OCI-LY3 (cell line): ENCODE results near the gene EFNA5.

Source experiments
- H2AFZ ChIP-seq: fragments of 200-600, 300-600 bp; shearing (Covaris generic); 2 replicates; pipeline ENCODE4 v1.6.0; 2014; ENCODE audit warnings: antibody characterized with exemption, low read depth, low read length
- H3K27ac ChIP-seq: fragments of 200-600, 300-600 bp; sonication (generic); 2 replicates; pipeline ENCODE4 v1.5.1; 2014; ENCODE audit warnings: mild to moderate bottlenecking, low read length, moderate library complexity, mixed read lengths
- H3K27me3 ChIP-seq: fragments of 200-600, 300-600 bp; sonication (generic); 2 replicates; pipeline ENCODE4 v1.6.1; 2014; ENCODE audit warnings: low read depth, low read length, mixed read lengths
- H3K36me3 ChIP-seq: fragments of 200-600, 300-600 bp; sonication (generic); replicated peaks from 2 replicates; pipeline ENCODE3; 2014; ENCODE audit warnings: low read depth, low read length, mixed read lengths
- H3K4me1 ChIP-seq: fragments of 300-600, 200-600 bp; sonication (generic); 2 replicates; pipeline ENCODE4 v1.6.1; 2014; ENCODE audit warnings: low read length, mixed read lengths
- H3K4me2 ChIP-seq: fragments of 200-600, 300-600 bp; sonication (generic); 2 replicates; pipeline ENCODE4 v1.6.1; 2014; ENCODE audit warnings: low read length, mixed read lengths
- H3K4me3 ChIP-seq: fragments of 300-600, 200-600 bp; sonication (generic); 2 replicates; pipeline ENCODE4 v1.5.1; 2014; ENCODE audit warnings: antibody characterized with exemption, mild to moderate bottlenecking, low read length, moderate library complexity
- H3K79me2 ChIP-seq: fragments of 300-600, 200-600 bp; shearing (Covaris generic); 2 replicates; pipeline ENCODE4 v1.6.1; 2014; ENCODE audit warnings: mild to moderate bottlenecking, low read length, mixed read lengths
- H3K9ac ChIP-seq: fragments of 300-600, 200-600 bp; shearing (Covaris generic); 2 replicates; pipeline ENCODE4 v1.6.0; 2014; ENCODE audit warnings: mild to moderate bottlenecking, low read length, moderate library complexity
- H3K9me3 ChIP-seq: fragments of 200-600, 300-600 bp; shearing (Covaris generic); 2 replicates; pipeline ENCODE4 v1.6.1; 2014; ENCODE audit warnings: low read length, mixed read lengths; ENCODE audit not compliant: insufficient read depth
- H4K20me1 ChIP-seq: fragments of 200-600, 300-600 bp; sonication (generic); 2 replicates; pipeline ENCODE4 v1.6.1; 2016; ENCODE audit warnings: low read length, mixed read lengths; ENCODE audit not compliant: insufficient read depth
- CTCF ChIP-seq: fragments of 200-600, 300-600 bp; sonication (generic); IDR thresholded peaks from 2 replicates; pipeline ENCODE4 v1.5.1; 2014; ENCODE audit warnings: antibody characterized with exemption, low read length, low read depth
- EZH2phosphoT487 ChIP-seq: fragments of 200-600 bp; shearing (Covaris generic); IDR thresholded peaks from 2 replicates; pipeline ENCODE4 v1.6.1; 2018; ENCODE audit warnings: antibody characterized with exemption, mixed run types, low read depth

The EFNA5 gene

GRCh38 chr5:107403228-107403953 is 267.3 kb downstream of the EFNA5 start:
- TF ChIP-seq EZH2phosphoT487 (no peak), CTCF (no peak)
- H3K4me1 ChIP-seq = peaks cover 8% of the 10 kb centered on the region
- H3K4me2 ChIP-seq = no peak overlapping the region
- no peaks in the 10 kb centered on the region for H3K36me3 ChIP-seq
- no peak overlapping the region for H3K9ac ChIP-seq
- no peaks in the 10 kb centered on the region for H3K9me3 ChIP-seq
- H2AFZ ChIP-seq = no peak overlapping the region
- peaks cover 15% of the 10 kb centered on the region for H3K27me3 ChIP-seq
- no peaks in the 10 kb centered on the region for H3K79me2 ChIP-seq
- H3K27ac ChIP-seq = no peak overlapping the region
- H4K20me1 ChIP-seq = no peaks in the 10 kb centered on the region
- H3K4me3 ChIP-seq = no peak overlapping the region

GRCh38 chr5:107402434-107403227 is 268.1 kb downstream of the EFNA5 start:
- Histone ChIP-seq H3K27ac (no peak overlapping the region), H3K9me3 (no peaks in the 10 kb centered on the region), H3K27me3 (peaks cover 21% of the 10 kb centered on the region), H3K4me2 (no peak overlapping the region), H3K4me3 (no peak overlapping the region), H3K79me2 (no peaks in the 10 kb centered on the region), H2AFZ (no peak overlapping the region), H3K9ac (no peak overlapping the region), H4K20me1 (no peaks in the 10 kb centered on the region), H3K4me1 (peaks cover 8% of the 10 kb centered on the region), H3K36me3 (no peaks in the 10 kb centered on the region)
- no peak for TF ChIP-seq EZH2phosphoT487
- TF ChIP-seq CTCF = no peak

- Histone ChIP-seq H4K20me1 (no peaks in the 10 kb centered on the region), H3K9ac (no peak overlapping the region), H3K4me1 (peaks cover 12% of the 10 kb centered on the region), H3K27me3 (peaks cover 21% of the 10 kb centered on the region), H3K79me2 (no peaks in the 10 kb centered on the region), H3K4me3 (no peak overlapping the region), H3K4me2 (no peak overlapping the region), H3K9me3 (no peaks in the 10 kb centered on the region), H3K36me3 (no peaks in the 10 kb centered on the region), H2AFZ (no peak overlapping the region), H3K27ac (no peak overlapping the region)
- no peak for TF ChIP-seq CTCF
- TF ChIP-seq EZH2phosphoT487 = no peak
These were observed 269.1 kb downstream of the EFNA5 start for GRCh38 chr5:107401470-107402122.

- Histone ChIP-seq H3K27ac (no peak overlapping the region), H3K4me2 (no peak overlapping the region), H2AFZ (no peak overlapping the region), H3K4me1 (peaks cover 25% of the 10 kb centered on the region), H3K79me2 (no peaks in the 10 kb centered on the region), H3K4me3 (no peak overlapping the region), H3K9me3 (no peaks in the 10 kb centered on the region), H3K9ac (no peak overlapping the region), H3K36me3 (no peaks in the 10 kb centered on the region), H3K27me3 (peaks cover 21% of the 10 kb centered on the region), H4K20me1 (no peaks in the 10 kb centered on the region)
- TF ChIP-seq CTCF (no peak), EZH2phosphoT487 (no peak)
These were observed 270.4 kb downstream of the EFNA5 start for GRCh38 chr5:107400328-107400727.
